ENCODE results near the gene ZBTB20. TPM values are rescaled to one million over a fixed set of nuclear protein-coding genes. Genes with fewer than 3 reads are reported as not detected.

Gene ZBTB20
- total RNA-seq, 4 donors from 2014 or later: 148 to 242 (median 188) TPM

- TF ChIP-seq, protein P1, sequence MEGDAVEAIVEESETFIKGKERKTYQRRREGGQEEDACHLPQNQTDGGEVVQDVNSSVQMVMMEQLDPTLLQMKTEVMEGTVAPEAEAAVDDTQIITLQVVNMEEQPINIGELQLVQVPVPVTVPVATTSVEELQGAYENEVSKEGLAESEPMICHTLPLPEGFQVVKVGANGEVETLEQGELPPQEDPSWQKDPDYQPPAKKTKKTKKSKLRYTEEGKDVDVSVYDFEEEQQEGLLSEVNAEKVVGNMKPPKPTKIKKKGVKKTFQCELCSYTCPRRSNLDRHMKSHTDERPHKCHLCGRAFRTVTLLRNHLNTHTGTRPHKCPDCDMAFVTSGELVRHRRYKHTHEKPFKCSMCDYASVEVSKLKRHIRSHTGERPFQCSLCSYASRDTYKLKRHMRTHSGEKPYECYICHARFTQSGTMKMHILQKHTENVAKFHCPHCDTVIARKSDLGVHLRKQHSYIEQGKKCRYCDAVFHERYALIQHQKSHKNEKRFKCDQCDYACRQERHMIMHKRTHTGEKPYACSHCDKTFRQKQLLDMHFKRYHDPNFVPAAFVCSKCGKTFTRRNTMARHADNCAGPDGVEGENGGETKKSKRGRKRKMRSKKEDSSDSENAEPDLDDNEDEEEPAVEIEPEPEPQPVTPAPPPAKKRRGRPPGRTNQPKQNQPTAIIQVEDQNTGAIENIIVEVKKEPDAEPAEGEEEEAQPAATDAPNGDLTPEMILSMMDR (IDR thresholded peaks at IDR 0.05): no peak
- no peak for TF ChIP-seq POLR2A (IDR thresholded peaks at IDR 0.05)
- DNase-seq: no peak
- Histone ChIP-seq H3K4me3 (replicated peaks in 1 of 3) (no peak overlapping the region), H3K27me3 (no peaks in the 10 kb centered on the region), H3K4me1 (peaks cover 23 to 30% of the 10 kb centered on the region in 2 donors), H3K36me3 (peaks cover 3 to 5% of the 10 kb centered on the region in 2 donors), H3K9me3 (no peaks in the 10 kb centered on the region), H3K27ac (peak overlapping the region in 1 of 3 donors; percentile 20)
- 77 to 86% methylated on average over 9 of the region's 9 CpGs for WGBS, 2 donors
- intact Hi-C loops (cut with DNase I): loop anchor here (10.0 kb wide), 1 partner anchor 789 kb away; no protein-coding TSS in a partner anchor
These were observed 771.3 kb downstream of the ZBTB20 start for GRCh38 chr3:114375608-114376421.

GRCh38 chr3:114374433-114374990, 772.6 kb downstream of the ZBTB20 start:
- no peaks in the 10 kb centered on the region for H3K27me3 ChIP-seq
- intact Hi-C loops (cut with DNase I): loop anchor here (10.0 kb wide), 1 partner anchor 790 kb away; no protein-coding TSS in a partner anchor
- 73 to 82% methylated on average over 2 of the region's 2 CpGs for WGBS, 2 donors
- H3K36me3 ChIP-seq: peaks cover 0 to 3% of the 10 kb centered on the region in 2 donors
- TF ChIP-seq, protein P1 (IDR thresholded peaks at IDR 0.05): no peak
- no peak for TF ChIP-seq POLR2A (IDR thresholded peaks at IDR 0.05)
- no peak for DNase-seq
- peaks cover 10 to 17% of the 10 kb centered on the region in 2 donors for H3K4me1 ChIP-seq
- H3K27ac ChIP-seq: no peak overlapping the region
- no peak overlapping the region for H3K4me3 ChIP-seq (replicated peaks in 1 of 3)
- H3K9me3 ChIP-seq: no peaks in the 10 kb centered on the region

DNA sequence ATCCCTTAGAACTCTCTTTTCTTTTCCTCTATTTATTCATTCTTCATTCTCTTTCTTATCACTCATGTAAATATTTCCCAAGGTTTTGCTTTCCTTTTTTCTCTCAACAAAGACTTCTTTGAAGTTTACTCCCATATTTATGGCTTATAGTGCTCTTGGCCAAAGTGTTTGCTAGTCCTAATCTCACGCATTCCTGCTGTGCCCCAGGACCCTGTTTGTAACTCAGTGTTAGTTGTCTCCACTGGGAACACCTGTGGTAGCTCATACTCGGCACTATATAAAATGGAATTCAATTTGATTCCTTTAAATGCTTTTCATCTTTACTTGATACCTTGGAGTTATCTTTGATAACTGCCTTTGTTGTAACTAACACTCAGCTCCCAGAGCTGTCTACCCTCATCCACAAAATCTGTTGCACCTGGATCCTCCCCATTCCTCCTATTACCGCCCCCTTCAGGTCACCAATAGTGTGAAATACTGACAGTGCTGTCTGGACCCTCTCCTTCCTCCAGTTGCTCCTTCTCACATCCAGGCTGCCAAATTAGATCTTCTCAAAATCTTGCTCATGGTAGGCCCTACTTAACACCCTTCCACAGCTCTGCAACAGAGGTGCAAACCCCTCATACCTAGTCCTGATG, 776.4 kb downstream of the ZBTB20 start:
- no peaks in the 10 kb centered on the region for H3K27me3 ChIP-seq
- TF ChIP-seq, protein P1 (IDR thresholded peaks at IDR 0.05): no peak
- TF ChIP-seq POLR2A (IDR thresholded peaks at IDR 0.05): no peak
- 34 to 78% methylated on average over 3 of the region's 3 CpGs for WGBS, 2 donors
- no peak overlapping the region for H3K4me3 ChIP-seq (replicated peaks in 1 of 3)
- H3K9me3 ChIP-seq: no peaks in the 10 kb centered on the region
- DNase-seq: no peak
- no peak overlapping the region for H3K27ac ChIP-seq
- peaks cover 5 to 14% of the 10 kb centered on the region in 2 donors for H3K4me1 ChIP-seq
- intact Hi-C loops (cut with DNase I): loop anchor here (10.0 kb wide), 1 partner anchor 794 kb away; no protein-coding TSS in a partner anchor
- H3K36me3 ChIP-seq: no peaks in the 10 kb centered on the region

DNA sequence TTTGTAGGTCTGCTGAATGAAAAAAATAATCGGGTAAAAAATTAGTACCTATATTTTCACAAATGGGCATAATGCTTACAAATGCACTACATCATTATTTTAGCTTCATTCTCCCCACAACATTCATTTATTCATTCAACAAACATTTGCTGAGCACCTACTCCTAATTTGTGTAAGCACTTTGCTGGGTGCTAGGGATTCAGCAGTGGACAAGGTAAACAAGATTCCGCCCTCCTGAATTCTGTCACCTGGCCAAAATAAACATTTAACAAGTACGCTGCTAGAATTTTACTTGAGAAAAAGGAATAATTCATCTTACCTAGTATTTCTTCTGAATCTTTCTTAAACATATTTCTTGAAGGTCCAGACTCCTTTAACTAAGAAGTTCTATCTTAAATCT, 781.2 kb downstream of the ZBTB20 start:
- Histone ChIP-seq H3K9me3 (no peaks in the 10 kb centered on the region), H3K36me3 (no peaks in the 10 kb centered on the region), H3K4me1 (peaks cover 5 to 22% of the 10 kb centered on the region in 2 donors), H3K27ac (no peak overlapping the region), H3K27me3 (no peaks in the 10 kb centered on the region), H3K4me3 (replicated peaks in 1 of 3) (no peak overlapping the region)
- 58 to 59% methylated on average over 3 of the region's 3 CpGs for WGBS, 2 donors
- intact Hi-C loops (cut with DNase I): no loop called here
- TF ChIP-seq, protein P1 (IDR thresholded peaks at IDR 0.05): no peak
- TF ChIP-seq POLR2A (IDR thresholded peaks at IDR 0.05): no peak
- DNase-seq: peak in 1 of 2 donors; percentile 30

Data from thyroid gland (tissue), 4 donors.